ENCODE measurements around the gene ZNF473.
"Not testable (repeated sequence)": the region's sequence is repeated elsewhere in the genome, so short reads cannot be mapped to it uniquely, and the experiment has no call there.

ZNF473 gene

GRCh38 chr19:50050406-50051227 lies 24.8 kb downstream of the ZNF473 start:
- DNase-seq: peak; percentile 9 to 92 (median 72)

DNA sequence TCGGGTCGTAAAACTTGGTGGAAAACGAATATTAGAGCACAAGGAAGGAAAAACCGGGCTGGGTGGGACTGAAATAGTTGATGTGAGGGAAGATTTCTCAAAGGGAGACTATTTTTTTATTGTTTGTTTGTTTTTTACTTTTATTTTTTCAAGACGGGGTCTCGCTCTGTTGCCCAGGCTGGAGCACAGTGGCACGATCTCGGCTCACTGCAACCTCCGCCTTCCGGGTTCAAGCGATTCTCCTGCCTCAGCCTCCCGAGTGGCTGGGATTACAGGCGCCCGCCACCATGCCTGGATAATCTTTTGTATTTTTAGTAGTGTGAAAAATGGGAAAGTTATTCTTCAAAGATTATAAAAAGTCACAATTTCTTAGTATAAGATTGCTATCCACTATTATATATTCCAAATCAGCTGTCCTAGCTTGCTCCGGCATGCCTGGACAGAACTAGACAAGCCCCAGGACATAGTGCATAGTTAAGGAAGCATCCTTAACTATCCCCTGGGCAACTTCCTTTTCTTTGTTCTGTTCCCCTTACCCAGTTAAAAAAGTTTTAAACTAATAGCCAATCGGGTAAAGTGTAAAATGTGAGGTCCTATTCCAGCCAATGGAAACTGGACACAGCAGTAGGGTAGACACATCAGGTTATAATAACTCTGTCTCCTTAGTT lies 25.6 kb downstream of the ZNF473 start:
- DNase-seq: not testable (repeated sequence)

DNA sequence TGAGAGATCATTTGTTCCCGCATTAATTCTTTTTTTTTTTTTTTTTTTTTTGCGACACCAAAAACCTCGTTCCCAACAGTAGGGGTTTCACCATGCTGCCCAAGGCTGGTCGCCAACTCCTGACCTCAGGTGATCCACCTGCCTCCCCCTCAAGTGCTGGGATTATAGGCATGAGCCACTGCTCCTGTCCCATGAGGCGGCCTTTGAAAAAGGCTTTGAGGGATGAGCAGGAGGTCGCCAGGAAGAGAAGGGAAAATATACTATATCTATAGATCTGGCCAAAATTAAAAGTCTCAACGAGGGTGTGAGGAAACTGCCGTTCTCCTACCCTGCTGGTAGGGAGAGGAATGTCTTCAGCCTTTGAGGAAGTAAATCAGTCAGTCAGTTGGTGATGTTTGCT lies 26.2 kb downstream of the ZNF473 start:
- no peak for DNase-seq

DNA sequence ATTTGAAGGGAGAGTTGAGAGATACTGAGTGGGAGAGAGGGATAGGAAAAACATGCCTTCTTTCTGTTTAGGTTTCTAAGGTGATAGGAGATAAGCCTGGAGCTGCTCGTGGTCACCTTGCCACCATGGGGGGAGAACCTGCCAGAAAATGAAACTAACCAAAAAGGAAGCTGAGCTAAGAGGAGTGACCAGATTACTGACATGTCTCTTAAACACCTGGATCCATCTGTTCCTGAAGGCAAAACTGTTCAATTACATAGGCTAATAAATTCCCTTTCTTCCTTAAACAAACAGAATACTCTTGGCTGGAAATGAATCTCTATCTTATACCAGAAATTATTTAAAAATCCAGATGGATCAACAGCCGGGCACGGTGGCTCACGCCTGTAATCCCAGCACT lies 27.3 kb downstream of the ZNF473 start:
- DNase-seq: no peak

DNA sequence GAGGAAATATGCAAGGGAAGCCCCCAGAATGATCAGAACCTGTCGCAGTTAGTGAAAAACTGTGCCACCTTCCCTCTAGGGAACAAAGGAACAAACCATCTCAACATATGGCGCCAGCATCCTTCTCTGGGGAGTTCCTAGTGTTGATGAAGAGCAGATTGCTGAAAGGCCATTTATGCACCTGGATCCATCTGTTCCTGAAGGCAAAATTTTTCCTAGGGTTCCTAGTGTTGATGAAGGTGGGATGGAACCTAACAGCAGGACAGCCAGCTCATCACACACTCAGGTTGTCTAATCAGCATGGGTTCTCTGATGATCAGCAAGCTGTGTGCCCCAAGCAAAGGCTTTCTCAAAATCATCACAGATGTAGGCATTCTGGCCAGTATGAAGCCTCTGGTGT lies 32.6 kb downstream of the ZNF473 start:
- no peak for DNase-seq

DNA sequence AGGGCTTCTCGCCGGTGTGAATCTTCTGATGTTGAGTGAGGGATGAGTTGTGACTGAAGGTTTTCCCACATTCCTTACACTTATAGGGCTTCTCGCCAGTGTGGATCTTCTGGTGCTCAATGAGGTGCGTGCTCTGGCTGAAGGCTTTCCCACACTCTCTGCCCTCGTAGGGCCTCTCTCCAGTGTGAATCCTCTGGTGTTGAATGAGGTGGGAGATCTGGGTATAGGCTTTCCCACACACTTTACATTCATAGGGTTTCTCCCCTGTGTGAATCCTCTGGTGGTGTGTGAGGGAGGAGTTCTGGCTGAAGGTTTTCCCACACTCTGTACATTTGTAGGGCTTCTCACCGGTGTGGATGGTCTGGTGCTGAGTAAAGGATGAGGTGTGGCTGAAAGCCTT lies 33.2 kb downstream of the ZNF473 start:
- no peak for DNase-seq

- DNase-seq: no peak
Measured at GRCh38 chr19:50060107-50060506, 34.3 kb downstream of the ZNF473 start.

- no peak for DNase-seq
Measured at GRCh38 chr19:50061650-50062049, 35.8 kb downstream of the ZNF473 start.

DNA sequence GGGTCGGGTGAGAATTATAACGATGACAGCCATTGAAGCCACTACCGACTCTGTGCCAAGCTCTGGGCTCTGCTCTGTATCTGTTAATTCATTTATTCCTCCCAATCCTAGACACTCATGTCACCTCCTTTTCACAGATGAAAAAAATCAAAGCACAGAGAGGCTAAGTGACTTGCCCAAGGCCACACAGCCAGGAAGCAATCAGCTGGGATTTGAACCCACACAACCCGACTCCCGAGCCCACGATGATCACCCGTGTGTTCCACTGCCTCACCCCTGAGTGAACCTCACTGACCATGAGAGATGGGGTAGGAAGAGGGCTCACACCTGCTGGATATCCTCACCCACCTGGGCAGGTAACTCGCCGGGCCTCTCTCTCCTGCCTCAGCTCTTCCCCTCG lies 40.1 kb downstream of the ZNF473 start:
- DNase-seq: no peak

- no peak for DNase-seq
Measured at GRCh38 chr19:50067575-50067974, 41.8 kb downstream of the ZNF473 start.

DNA sequence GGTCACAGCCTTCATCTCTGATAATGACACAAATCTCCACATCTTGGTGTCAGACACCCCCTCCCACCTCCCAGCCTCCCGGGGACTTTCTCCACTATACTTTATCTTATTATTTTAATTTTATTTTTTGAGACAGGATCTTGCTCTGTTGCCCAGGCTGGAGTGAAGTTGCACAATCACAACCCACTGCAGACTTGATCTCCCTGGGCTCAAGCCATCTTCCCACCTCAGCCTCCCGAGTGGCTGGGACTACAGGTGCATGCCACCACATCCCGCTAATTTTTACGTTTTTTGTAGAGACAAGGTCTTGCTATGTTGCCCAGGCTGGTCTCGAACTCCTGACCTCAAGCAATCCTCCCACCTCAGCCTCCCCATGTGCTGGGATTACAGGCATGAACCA lies 42.6 kb downstream of the ZNF473 start:
- not testable (repeated sequence) for DNase-seq

- DNase-seq: not testable (repeated sequence)
Measured at GRCh38 chr19:50075076-50075475, 49.3 kb downstream of the ZNF473 start.

DNA sequence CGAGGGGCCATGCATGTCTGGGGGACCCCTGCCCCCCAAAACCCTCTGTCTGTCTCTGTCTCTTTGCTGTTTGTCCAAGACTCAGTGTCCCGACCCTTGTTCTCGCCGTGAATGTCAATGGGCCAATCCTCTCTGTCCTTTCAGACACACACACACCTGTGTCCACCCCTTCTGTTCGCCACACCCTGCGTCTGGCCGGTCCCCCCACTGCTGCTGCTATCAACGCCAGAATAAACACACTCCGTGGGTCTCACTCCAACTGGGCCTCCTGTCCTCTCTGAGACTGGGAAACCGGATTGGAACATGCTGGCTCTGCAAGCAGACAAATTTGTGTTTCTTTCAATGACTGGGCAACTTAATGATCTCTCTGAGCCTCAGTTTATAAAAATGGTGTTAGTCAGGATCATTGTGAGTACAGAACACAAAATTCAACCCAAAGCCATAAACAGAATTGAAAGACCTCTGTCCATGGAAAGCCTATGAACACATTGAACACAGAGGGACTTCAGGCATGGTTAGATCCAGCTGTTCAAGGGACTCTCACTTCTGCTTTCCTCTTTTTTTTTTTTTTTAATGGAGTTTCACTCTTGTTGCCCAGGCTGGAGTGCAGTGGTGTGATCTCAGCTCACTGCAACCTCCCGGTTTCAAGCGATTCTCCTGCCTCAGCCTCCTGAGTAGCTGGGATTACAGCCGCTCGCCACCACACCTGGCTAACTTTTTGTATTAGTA lies 50.0 kb downstream of the ZNF473 start:
- DNase-seq: not testable (repeated sequence)

DNA sequence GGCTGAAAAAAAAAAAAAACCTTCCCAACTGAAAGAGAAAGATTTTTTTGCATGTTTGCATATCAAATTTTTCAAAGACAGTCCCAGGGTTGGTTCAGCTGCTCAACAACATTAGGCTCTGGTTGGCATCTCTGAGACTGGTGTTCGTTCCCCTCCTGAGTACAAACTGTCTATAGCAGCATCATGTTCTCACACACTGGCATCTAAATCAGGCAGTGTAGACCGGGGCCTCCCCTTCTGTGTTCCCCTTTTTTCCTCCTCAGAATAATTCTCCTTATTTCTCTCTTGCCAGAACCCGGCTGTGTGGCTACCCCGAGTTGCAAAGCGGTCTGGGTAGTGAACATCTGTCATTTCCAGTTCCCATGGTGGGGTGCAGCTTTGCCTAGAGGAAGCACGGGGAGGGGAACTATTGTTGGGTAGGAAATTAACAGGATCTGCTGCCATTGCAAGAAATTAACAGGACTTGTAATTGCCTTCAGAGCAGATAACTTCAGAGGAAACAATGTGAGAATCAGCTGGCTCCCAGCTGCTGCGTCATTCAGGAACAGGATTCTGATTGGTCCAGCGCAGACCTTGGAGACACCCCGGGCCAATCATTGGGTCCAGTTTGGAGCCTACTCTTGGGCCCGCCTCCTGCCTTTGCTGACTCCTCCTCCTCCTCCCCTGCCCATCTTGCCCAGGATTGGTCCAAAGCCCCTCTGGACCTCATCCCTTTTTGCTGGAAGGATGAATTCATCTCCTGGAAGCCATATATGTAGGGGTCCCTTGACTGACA lies 51.0 kb downstream of the ZNF473 start:
- not testable (repeated sequence) for DNase-seq

DNA sequence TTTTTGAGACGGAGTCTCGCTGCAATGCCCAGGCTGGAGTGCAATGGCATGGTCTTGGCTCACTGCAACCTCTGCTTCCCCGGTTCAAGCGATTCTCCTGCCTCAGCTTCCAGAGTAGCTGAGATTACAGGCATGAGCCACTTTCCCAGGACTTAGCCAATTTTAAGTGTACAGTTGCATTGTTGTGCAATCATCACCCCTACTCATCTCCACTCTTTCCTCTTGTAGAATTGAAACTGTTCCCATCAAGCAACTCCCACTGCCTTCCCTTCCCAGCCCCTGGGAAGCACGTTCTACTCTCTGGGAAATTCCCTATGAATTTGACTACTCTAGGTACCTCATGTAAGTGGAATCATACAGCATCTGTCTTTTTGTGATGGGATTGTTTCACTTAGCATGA lies 53.2 kb downstream of the ZNF473 start:
- DNase-seq: not testable (repeated sequence)

DNA sequence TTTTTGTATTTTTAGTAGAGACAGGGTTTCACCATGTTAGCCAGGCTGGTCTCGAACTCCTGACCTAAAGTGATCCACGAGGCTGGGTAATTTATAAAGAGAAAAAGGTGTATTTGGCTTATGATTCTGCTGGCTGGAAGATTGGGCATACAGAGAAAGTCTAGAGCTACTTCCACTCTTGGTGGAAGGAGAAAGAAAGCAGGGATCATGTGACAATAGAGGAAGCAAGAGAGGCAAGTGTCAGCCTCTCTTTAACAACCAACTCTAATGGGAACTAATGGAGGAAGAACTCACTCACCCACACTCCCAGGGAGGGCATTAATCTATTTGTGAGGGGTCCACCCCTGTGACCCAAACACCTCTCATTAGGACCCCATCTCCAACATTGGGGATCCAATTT lies 58.6 kb downstream of the ZNF473 start:
- DNase-seq: not testable (repeated sequence)

GRCh38 chr19:50087153-50087552 lies 61.3 kb downstream of the ZNF473 start:
- not testable (repeated sequence) for DNase-seq

GRCh38 chr19:50090706-50091105 lies 64.9 kb downstream of the ZNF473 start:
- DNase-seq: not testable (repeated sequence)

DNA sequence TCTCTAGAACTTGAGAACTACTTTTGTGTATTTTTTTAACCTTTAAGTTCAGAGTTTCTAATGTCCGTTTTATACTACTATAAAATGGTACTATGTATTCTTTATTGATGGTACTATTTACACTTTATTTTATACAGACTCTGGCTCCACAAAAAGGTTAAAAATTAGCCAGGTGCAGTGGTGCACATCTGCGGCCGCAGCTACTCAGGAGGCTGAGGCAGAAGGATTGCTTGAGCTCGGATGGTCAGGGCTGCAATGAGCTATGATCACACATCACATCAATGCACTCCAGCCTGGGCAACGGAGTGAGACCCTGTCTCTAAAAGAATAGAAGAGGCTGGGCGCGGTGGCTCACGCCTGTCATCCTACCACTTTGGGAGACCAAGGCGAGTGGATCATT lies 66.0 kb downstream of the ZNF473 start:
- DNase-seq: not testable (repeated sequence)

- not testable (repeated sequence) for DNase-seq
Measured at GRCh38 chr19:50092597-50092996, 66.8 kb downstream of the ZNF473 start.

DNA sequence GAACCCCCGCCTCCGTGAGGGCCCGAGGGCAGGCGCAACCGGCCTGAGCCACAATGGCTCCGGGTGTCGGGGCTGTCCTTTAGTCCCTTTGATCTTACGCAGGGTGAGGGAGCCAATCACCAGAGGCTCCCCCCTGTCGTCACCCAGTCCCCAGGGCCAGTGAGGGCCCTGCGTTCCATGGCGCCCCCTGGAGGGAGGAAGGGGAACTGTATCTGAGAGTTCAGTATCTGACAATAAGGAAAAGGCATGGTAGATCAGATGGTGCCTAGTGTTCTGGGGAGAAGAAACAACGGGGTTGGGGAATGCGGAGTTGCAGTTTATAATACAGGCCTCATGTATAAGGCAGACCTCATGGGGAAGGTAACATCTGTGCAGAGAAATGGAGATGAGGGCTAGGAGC lies 72.1 kb downstream of the ZNF473 start:
- not testable (repeated sequence) for DNase-seq
